Activated naive CD4-positive, alpha-beta T cell treated with anti-CD3 and anti-CD28 coated beads, Interleukin-2, amount 10 ng/mL, durations not matched to agents 7 days and 5 days (primary cell): ENCODE data around the gene CAPG.

Experiments
- CTCF ChIA-PET: fragments of 350-600 bp; sonication (Branson Sonifier 250); formaldehyde crosslinking; loops from one replicate; lab custom pipeline; 2021; ENCODE audit warnings: antibody characterized with exemption; lab: Charles Lee
- DNase-seq: peaks from one replicate; pipeline ENCODE4 v3.0.0-alpha.2; 2020
- H3K27ac Mint-ChIP-seq: one replicate; pipeline ENCODE4 v1.8.0; 2021; ENCODE audit warnings: mild to moderate bottlenecking, moderate library complexity, mixed read lengths
- H3K27me3 Mint-ChIP-seq: one replicate; pipeline ENCODE4 v1.8.0; 2021; ENCODE audit warnings: mild to moderate bottlenecking, mixed read lengths
- H3K36me3 Mint-ChIP-seq: one replicate; pipeline ENCODE4 v1.8.0; 2021; ENCODE audit warnings: mixed read lengths
- H3K4me1 Mint-ChIP-seq: one replicate; pipeline ENCODE4 v1.8.0; 2021; ENCODE audit warnings: mixed read lengths
- H3K4me3 Mint-ChIP-seq: one replicate; pipeline ENCODE4 v1.8.0; 2021; ENCODE audit warnings: mild to moderate bottlenecking, moderate library complexity, mixed read lengths
- H3K9me3 Mint-ChIP-seq: one replicate; pipeline ENCODE4 v1.8.0; 2021; ENCODE audit warnings: mixed read lengths

The CAPG gene

DNA sequence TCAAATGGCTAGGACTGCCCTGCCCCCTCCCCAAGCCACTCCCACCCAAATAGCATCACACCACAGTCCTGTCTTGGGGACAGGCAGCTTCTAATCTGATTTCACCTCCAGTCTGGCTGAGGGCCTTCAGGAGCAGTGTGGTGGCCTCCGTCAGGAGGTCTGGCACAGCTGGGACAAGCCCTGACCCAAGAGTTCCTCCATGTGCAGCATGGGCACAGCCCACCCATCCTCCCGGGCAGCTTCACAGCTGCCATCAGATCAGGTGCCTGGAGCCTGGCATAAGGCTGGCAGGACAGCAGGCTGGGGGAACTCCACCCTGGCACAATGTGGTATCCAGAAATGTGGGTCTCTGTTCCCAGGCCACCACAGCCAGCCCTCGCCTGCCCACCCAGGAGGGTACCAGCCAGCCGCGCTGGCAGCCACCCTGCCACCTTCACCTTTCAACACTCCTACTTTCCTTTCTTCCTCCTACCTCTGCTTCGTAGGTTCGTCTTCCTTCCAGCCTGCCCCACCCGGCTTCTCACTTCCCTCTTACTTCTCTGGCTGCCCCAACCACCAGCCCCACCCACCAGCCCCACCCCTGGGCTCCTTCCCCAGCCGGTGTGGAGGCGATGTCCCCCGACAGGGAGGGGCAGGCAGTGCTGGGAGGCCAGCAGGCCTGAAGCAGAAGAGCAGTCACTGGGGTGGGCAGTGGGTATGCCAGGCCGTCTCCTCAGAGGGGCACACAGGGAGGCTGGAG, at the start of gene CAPG:
CAPG (minus strand) TSS at position 522 of the 739 bp plus-strand sequence. CDS start 8,221 bp downstream, outside the sequence.
- Mint-ChIP-seq H3K4me1 (peaks cover 89% of the 10 kb centered on the region), H3K27me3 (peaks cover 27% of the 10 kb centered on the region), H3K4me3 (peak within 1 kb of the TSS; percentile 78), H3K27ac (peak within 1 kb of the TSS; percentile 71), H3K36me3 (peaks cover 15% of the 10 kb centered on the region), H3K9me3 (peaks cover 2% of the 10 kb centered on the region)
- CTCF ChIA-PET, result interaction anchor here (1.5 kb wide), 1 partner anchor 18 kb away, joined by 3 read pairs; no protein-coding TSS in a partner anchor
- DNase-seq, result peak; percentile 76

GRCh38 chr2:85459771-85460170, 49.6 kb upstream of the CAPG start:
- Mint-ChIP-seq H3K27me3 (peaks cover 22% of the 10 kb centered on the region), H3K36me3 (no peaks in the 10 kb centered on the region), H3K9me3 (no peaks in the 10 kb centered on the region), H3K4me3 (no peak overlapping the region), H3K27ac (no peak overlapping the region), H3K4me1 (no peaks in the 10 kb centered on the region)
- CTCF ChIA-PET, result no interaction called here
- no peak for DNase-seq

- Mint-ChIP-seq H3K27ac (no peak overlapping the region), H3K4me1 (no peaks in the 10 kb centered on the region), H3K36me3 (no peaks in the 10 kb centered on the region), H3K9me3 (no peaks in the 10 kb centered on the region), H3K27me3 (peaks cover 22% of the 10 kb centered on the region), H3K4me3 (no peak overlapping the region)
- DNase-seq, result no peak
- CTCF ChIA-PET, result no interaction called here
Observed at GRCh38 chr2:85458601-85459563, 48.7 kb upstream of the CAPG start.

GRCh38 chr2:85457877-85458316, 47.7 kb upstream of the CAPG start:
- no peaks in the 10 kb centered on the region for H3K9me3 Mint-ChIP-seq
- no peaks in the 10 kb centered on the region for H3K4me1 Mint-ChIP-seq
- no peaks in the 10 kb centered on the region for H3K36me3 Mint-ChIP-seq
- peaks cover 22% of the 10 kb centered on the region for H3K27me3 Mint-ChIP-seq
- H3K27ac Mint-ChIP-seq, result no peak overlapping the region
- no peak for DNase-seq
- no peak overlapping the region for H3K4me3 Mint-ChIP-seq
- CTCF ChIA-PET, result no interaction called here

GRCh38 chr2:85457043-85457442, 46.9 kb upstream of the CAPG start:
- no peaks in the 10 kb centered on the region for H3K4me1 Mint-ChIP-seq
- no peak for DNase-seq
- no peak overlapping the region for H3K4me3 Mint-ChIP-seq
- CTCF ChIA-PET, result no interaction called here
- H3K36me3 Mint-ChIP-seq, result no peaks in the 10 kb centered on the region
- H3K9me3 Mint-ChIP-seq, result no peaks in the 10 kb centered on the region
- no peak overlapping the region for H3K27ac Mint-ChIP-seq
- H3K27me3 Mint-ChIP-seq, result peaks cover 25% of the 10 kb centered on the region

- H3K36me3 Mint-ChIP-seq, result no peaks in the 10 kb centered on the region
- peaks cover 22% of the 10 kb centered on the region for H3K27me3 Mint-ChIP-seq
- H3K9me3 Mint-ChIP-seq, result no peaks in the 10 kb centered on the region
- no peaks in the 10 kb centered on the region for H3K4me1 Mint-ChIP-seq
- no peak overlapping the region for H3K4me3 Mint-ChIP-seq
- peak; percentile 13 for DNase-seq
- no peak overlapping the region for H3K27ac Mint-ChIP-seq
- CTCF ChIA-PET, result no interaction called here
Observed at GRCh38 chr2:85455552-85456090, 45.5 kb upstream of the CAPG start.

GRCh38 chr2:85453571-85453970, 43.4 kb upstream of the CAPG start:
- Mint-ChIP-seq H3K4me3 (no peak overlapping the region), H3K27ac (no peak overlapping the region), H3K9me3 (no peaks in the 10 kb centered on the region), H3K27me3 (peaks cover 36% of the 10 kb centered on the region), H3K36me3 (no peaks in the 10 kb centered on the region), H3K4me1 (peaks cover 2% of the 10 kb centered on the region)
- CTCF ChIA-PET, result no interaction called here
- no peak for DNase-seq

GRCh38 chr2:85452237-85452636, 42.1 kb upstream of the CAPG start:
- Mint-ChIP-seq H3K9me3 (no peaks in the 10 kb centered on the region), H3K27me3 (peaks cover 37% of the 10 kb centered on the region), H3K36me3 (no peaks in the 10 kb centered on the region), H3K4me3 (no peak overlapping the region), H3K27ac (no peak overlapping the region), H3K4me1 (peaks cover 13% of the 10 kb centered on the region)
- peak; percentile 6 for DNase-seq
- CTCF ChIA-PET, result interaction anchor here (0.7 kb wide), 1 partner anchor 33 kb away, joined by 3 read pairs; no protein-coding TSS in a partner anchor

GRCh38 chr2:85449214-85449588, 39.0 kb upstream of the CAPG start:
- Mint-ChIP-seq H3K4me3 (no peak overlapping the region), H3K9me3 (no peaks in the 10 kb centered on the region), H3K27me3 (peaks cover 25% of the 10 kb centered on the region), H3K4me1 (peaks cover 14% of the 10 kb centered on the region), H3K36me3 (no peaks in the 10 kb centered on the region), H3K27ac (no peak overlapping the region)
- peak; percentile 9 for DNase-seq
- CTCF ChIA-PET, result no interaction called here

- CTCF ChIA-PET, result interaction anchor here (0.6 kb wide), 1 partner anchor 367 kb away, joined by 3 read pairs; no protein-coding TSS in a partner anchor
- H3K36me3 Mint-ChIP-seq, result no peaks in the 10 kb centered on the region
- H3K4me3 Mint-ChIP-seq, result no peak overlapping the region
- no peak for DNase-seq
- no peak overlapping the region for H3K27ac Mint-ChIP-seq
- peaks cover 14% of the 10 kb centered on the region for H3K4me1 Mint-ChIP-seq
- no peaks in the 10 kb centered on the region for H3K9me3 Mint-ChIP-seq
- peaks cover 25% of the 10 kb centered on the region for H3K27me3 Mint-ChIP-seq
Observed at GRCh38 chr2:85448461-85449213, 38.5 kb upstream of the CAPG start.

DNA sequence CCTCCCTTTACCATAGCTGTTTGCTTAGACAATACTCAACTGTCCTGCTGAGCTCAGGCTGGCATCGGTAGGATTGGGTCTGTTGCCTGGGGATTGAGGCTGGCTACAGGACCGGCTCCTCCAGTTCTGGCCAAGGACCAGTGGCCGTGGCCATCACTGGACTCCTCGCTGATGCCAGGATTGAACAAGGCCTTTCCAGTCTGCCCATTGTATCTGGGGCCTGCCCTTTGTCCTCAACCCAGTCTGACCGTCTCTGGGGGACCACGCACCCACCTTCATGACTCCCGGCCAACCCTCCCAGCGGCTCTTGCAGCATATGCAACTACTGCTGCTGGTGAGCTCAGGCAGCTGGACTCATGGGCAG, 37.0 kb upstream of the CAPG start:
- H3K9me3 Mint-ChIP-seq, result no peaks in the 10 kb centered on the region
- CTCF ChIA-PET, result no interaction called here
- H3K27ac Mint-ChIP-seq, result no peak overlapping the region
- H3K4me3 Mint-ChIP-seq, result no peak overlapping the region
- no peaks in the 10 kb centered on the region for H3K36me3 Mint-ChIP-seq
- no peak for DNase-seq
- peaks cover 22% of the 10 kb centered on the region for H3K27me3 Mint-ChIP-seq
- peaks cover 14% of the 10 kb centered on the region for H3K4me1 Mint-ChIP-seq

DNA sequence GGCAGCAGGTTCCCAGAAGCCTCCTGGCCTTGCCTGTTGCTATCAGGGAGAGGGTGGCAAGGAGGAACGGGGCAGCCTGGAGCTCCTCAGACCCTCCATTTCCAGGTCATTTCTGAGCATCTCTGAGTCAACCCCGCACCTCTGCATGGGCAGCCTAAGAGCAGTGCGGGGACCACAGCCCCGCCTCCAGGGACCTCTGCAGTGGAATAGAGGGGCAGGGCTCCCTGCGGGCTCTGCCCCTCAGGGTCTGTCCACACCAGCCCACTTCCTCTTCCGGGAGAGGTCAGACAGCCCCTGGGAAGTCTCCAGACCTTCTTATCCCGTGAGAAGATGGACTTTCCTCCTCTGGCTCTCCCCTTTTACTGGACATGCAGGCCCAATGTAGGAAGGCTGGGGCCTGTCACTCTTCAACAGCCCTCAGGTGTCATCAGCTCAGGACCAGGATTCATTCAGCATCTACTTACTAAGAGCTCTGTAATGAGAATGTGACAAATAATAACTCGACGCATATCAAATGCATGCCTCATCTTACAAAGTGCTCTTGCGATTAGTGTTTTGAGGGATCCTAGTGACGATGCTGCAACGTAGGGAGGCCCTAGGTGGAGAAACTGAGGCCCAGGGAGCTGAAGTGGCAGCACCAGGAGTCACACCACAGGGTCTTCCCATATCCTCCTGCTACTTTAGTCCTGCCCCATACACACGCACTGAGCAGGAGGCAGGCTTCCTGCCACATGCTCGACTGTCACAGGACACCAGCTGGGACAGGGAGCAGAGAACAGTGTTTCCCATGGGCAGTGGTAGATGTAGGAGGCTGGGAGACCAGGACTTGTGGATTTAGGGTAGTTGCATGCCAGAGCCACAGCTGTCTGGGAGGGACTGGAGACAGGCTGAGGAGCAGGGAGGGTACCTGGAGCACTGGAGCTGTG, 36.4 kb upstream of the CAPG start:
- Mint-ChIP-seq H3K36me3 (no peaks in the 10 kb centered on the region), H3K4me1 (peaks cover 14% of the 10 kb centered on the region), H3K27me3 (peaks cover 22% of the 10 kb centered on the region), H3K9me3 (no peaks in the 10 kb centered on the region), H3K27ac (peak overlapping the region; percentile 12), H3K4me3 (no peak overlapping the region)
- no peak for DNase-seq
- CTCF ChIA-PET, result no interaction called here
